Measurements from ENCODE around the gene EDEM2. TPM values are rescaled to one million over a fixed set of nuclear protein-coding genes. Genes with fewer than 3 reads are reported as not detected.

EDEM2 gene
- total and polyA plus RNA-seq, 2 of the 4 experiments (the other 2 are of a cell fraction): 19.0 to 27.4 TPM

GRCh38 chr20:35179292-35180212, 32.4 kb upstream of the EDEM2 start:
- no peak overlapping the region for H3K9ac ChIP-seq (ENCODE audit: low read depth, low read length)
- H3K27me3 ChIP-seq (ENCODE audit: control insufficient read depth, insufficient read depth, low read length): no peaks in the 10 kb centered on the region
- DNase-seq (no peak), ATAC-seq (ENCODE audit: low read depth) (no peak)
- H3K4ac ChIP-seq (ENCODE audit: low read depth, low read length): no peak overlapping the region
- H2BK120ac ChIP-seq (ENCODE audit: low read depth, low read length): no peak overlapping the region
- H3K27ac ChIP-seq (ENCODE audit: insufficient read depth, low read length): no peak overlapping the region
- H2AFZ ChIP-seq (replicated peaks; ENCODE audit: low read length, poor library complexity): no peak overlapping the region
- dilution Hi-C loops (cut with HindIII; ENCODE audit: low sequenced_read_pairs, unreplicated experiment): no loop called here
- no peaks in the 10 kb centered on the region for H3K9me3 ChIP-seq (ENCODE audit: control insufficient read depth, insufficient read depth, low read length)
- no peak overlapping the region for H4K8ac ChIP-seq (ENCODE audit: low read depth in 2 of 2, low read length in 2 of 2)
- H3K36me3 ChIP-seq (ENCODE audit: control insufficient read depth, insufficient read depth, low read length): peaks cover 4% of the 10 kb centered on the region; the same call in 1 of the 2 replicates
- H2BK15ac ChIP-seq (ENCODE audit: low read depth, low read length): no peak overlapping the region
- H3K14ac ChIP-seq (replicated peaks; ENCODE audit: low read depth, low read length): no peak overlapping the region
- H2BK5ac ChIP-seq (ENCODE audit: low read depth, low read length, poor library complexity, severe bottlenecking): no peak overlapping the region
- H3K23ac ChIP-seq (ENCODE audit: low read depth, low read length): no peak overlapping the region
- H3K9me1 ChIP-seq (ENCODE audit: insufficient read depth, low read length): no peaks in the 10 kb centered on the region
- no peaks in the 10 kb centered on the region for H3K4me1 ChIP-seq (ENCODE audit: control insufficient read depth, insufficient read depth, low read length)
- no peak for TF ChIP-seq POLR2A (IDR thresholded peaks at IDR 0.05; ENCODE audit: low read depth, low read length)
- TF ChIP-seq MAFK (IDR thresholded peaks at IDR 0.05; ENCODE audit: low read depth, low read length): no peak
- no peak for TF ChIP-seq FOS (IDR thresholded peaks at IDR 0.05; ENCODE audit: low read depth, low read length)
- TF ChIP-seq MAZ (IDR thresholded peaks at IDR 0.05; ENCODE audit: borderline replicate concordance, low read depth, low read length): no peak
- TF ChIP-seq, protein P1, sequence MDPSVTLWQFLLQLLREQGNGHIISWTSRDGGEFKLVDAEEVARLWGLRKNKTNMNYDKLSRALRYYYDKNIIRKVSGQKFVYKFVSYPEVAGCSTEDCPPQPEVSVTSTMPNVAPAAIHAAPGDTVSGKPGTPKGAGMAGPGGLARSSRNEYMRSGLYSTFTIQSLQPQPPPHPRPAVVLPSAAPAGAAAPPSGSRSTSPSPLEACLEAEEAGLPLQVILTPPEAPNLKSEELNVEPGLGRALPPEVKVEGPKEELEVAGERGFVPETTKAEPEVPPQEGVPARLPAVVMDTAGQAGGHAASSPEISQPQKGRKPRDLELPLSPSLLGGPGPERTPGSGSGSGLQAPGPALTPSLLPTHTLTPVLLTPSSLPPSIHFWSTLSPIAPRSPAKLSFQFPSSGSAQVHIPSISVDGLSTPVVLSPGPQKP (IDR thresholded peaks at IDR 0.05; ENCODE audit: borderline replicate concordance, low read depth, low read length): no peak
- H3K4me2 ChIP-seq (ENCODE audit: low read depth, low read length): no peak overlapping the region
- H4K20me1 ChIP-seq (ENCODE audit: insufficient read depth, low read length): no peaks in the 10 kb centered on the region
- H4K5ac ChIP-seq (ENCODE audit: low read depth, low read length): no peak overlapping the region
- BruUV-seq (replicated peaks): no TSS peak
- no peak overlapping the region for H3K18ac ChIP-seq (ENCODE audit: low read depth, low read length)
- intact Hi-C loops (cut with micrococcal nuclease): no loop called here
- no peak overlapping the region for H2AK9ac ChIP-seq (replicated peaks; ENCODE audit: low read depth, low read length, poor library complexity)
- no peak overlapping the region for H2BK20ac ChIP-seq (ENCODE audit: low read depth, low read length)
- no peak overlapping the region for H2AK5ac ChIP-seq (ENCODE audit: low read depth, low read length)
- no peaks in the 10 kb centered on the region for H3K79me1 ChIP-seq (ENCODE audit: low read depth in 1 of 2, low read length in 2 of 2)
- H4K91ac ChIP-seq (ENCODE audit: insufficient read depth, low read depth, low read length): no peak overlapping the region
- POLR2A ChIA-PET (ENCODE audit: unreplicated experiment): no interaction called here
- H3K56ac ChIP-seq (ENCODE audit: extremely low read depth, insufficient read depth, low read length): no peak overlapping the region
- in situ Hi-C loops (cut with MboI; ENCODE audit: low sequenced_read_pairs): no loop called here
- CTCF ChIA-PET: interaction anchor here (0.7 kb wide), 1 partner anchor 14 kb away, joined by 8 read pairs; no protein-coding TSS in a partner anchor
- H3K4me3 ChIP-seq (ENCODE audit: insufficient read depth, low read depth, low read length): no peak overlapping the region
- no CpG with 5 or more reads among the region's 11 CpGs for WGBS, 2 experiments (ENCODE audit: extremely low coverage in 2 of 2, insufficient read length in 1 of 2)

All from IMR-90 (cell line).